GM19397 (cell line): Measurements from ENCODE around the gene PHB1.
"Not testable (repeated sequence)": the region's sequence is repeated elsewhere in the genome, so short reads cannot be mapped to it uniquely, and the experiment has no call there.

Experiments used
- ATAC-seq: cut with Tn5 transposase; IDR thresholded peaks from one replicate; pipeline ENCODE4 v1.9.1; 2021; ENCODE audit warnings: mild to moderate bottlenecking, moderate library complexity; ENCODE audit not compliant: unreplicated experiment

Gene PHB1

DNA sequence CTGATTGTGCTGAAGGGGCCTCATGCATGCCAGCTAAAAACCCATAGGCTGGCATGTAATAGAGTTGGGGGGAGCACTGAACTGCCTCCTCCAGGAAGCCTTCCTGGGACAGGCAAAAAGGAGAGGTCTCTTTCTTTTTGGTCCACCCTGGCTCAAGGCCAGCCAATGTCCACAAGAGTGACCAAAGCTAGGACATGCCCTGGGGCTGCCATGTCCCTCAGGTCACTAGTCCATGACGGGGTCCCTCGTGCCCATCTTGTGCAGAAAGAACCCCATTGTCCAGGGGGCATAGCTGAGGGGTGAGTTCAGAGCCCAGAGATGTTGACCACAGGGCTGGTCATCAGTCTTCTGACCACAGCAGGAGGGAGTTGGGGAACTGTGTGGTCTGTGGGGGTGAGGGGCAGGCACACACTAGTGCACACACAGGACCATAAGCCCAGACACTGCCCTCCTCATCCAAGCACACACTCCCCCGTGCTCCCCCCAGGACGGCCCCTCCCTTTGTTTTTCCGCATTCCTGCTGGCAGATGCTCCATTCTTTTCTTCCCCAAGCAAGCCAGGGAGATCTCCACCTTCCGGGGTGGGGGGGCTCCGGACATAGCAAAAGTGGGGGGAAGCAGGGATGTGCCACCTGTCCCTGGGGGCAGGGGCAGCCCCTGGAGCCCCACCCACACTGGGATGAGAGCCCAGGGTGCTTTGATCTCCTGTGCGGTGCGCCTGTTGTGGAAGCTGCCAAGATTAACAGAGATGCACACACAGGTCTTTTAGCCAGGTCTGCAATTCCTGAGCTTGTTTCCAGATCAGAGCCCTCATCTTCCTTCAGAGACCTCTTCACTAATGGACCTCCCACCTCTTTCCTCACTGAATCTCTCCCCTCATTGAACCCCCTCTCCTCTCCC lies 25.2 kb upstream of the PHB1 start:
- no peak for ATAC-seq

DNA sequence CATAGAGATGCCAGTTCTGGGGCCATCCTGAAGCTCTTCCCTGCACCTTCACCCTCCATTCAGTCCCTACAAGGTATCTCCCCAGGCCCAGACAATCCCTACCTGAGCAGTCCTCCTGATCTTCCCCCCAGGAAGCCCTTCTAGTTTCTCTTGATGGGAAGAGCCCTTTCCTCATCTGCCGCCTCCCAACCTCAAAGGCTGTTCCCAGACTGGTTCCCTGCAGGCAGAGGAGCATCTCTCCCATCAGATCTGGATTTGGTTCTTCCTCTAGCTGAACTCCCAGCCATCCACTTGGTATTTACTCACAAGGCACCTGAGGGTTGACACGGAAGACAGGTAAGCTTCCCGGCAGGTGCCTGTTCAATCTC lies 24.6 kb upstream of the PHB1 start:
- no peak for ATAC-seq

DNA sequence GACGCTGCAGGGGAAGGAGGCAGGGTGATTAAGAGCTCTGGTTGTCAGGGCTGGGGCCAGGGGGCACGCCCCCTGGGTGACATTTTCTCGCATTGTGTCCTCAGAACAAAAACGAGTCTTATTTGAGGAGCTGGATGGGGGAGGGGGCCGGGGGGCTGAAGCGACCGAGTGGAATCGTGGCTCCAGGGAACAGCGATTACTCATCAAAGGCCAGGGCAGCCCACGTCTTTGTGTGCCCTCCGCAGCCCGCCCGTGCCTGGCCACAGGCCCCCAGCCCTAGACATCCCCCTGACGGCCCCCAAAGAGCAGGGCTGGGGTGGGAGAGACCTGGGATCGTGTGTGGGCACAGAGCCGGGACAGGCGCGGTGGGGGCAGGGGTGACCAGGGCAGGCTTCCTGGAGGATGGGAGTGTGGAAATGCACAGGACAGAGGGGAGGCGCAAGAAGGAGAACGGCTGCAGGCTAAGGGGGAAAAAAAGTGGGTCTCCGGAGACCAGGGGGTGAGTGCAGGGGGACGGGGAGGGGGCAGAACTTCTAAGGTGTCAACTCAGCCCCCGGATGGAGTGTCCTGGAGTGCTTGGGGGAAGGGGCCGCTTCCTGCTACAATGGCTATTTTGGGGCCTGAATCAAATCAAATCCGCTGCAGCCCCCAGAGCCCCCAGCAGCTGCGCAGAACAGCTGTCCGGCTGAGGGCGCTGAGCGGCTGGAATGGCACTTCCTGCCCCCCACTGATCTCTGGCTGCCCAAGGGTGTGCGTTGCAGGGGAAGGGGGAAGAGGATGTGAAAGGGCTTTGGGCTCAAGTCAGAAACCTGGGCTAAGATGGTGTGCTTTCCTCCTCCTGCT lies 24.0 kb upstream of the PHB1 start:
- ATAC-seq, result no peak

DNA sequence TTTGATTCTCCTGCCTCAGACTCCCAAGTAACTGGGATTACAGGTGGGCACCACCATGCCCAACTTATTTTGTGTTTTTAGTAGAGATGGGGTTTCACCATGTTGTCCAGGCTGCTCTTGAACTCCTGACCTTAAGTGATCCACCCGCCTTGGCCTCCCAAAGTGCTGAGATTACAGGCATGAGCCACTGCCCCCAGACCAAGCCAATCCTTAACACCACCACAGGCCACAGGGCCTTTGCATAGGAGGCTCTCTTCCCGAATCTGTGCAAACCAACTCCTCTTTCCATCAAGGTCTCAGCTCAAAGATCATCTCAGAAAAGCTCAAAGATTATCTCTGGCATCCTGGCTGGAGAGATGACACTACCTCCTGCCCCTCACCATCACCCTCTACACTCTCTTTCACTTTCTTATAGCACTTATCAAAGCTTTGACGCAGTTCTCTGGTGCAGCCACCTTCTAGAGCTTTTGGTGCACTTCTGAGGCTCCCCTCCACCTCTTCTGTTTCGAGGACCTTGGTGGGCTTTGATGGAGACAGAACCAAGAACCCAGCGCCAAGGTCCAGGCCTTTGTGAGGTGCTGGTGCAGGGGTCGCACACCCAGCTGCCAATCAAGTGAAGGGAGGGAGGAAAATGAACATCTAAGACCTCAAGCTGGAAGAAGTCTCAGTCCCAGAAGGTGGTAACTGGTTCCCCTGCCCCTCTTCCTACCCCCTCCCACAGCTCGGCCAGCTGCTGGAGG lies 23.2 kb upstream of the PHB1 start:
- no peak for ATAC-seq

DNA sequence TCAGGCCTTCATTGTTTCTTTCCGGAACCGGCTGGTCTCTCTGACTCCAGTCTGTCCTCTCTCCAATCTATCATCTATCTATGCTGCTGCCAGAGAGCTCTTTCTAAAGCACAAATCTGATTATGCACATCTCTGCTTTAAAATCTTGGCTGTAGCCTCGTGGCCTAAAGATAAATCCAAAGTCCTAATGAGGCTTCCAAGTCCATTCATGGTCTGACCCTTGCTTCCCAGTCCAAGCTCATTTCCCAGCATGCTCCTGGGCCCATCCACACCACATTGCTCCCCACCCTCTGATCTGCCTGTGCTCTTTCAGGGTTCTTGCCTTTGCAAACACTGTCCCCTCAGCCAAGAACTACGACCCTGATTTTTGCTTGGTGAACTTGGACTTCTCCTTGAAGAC lies 21.5 kb upstream of the PHB1 start:
- no peak for ATAC-seq

DNA sequence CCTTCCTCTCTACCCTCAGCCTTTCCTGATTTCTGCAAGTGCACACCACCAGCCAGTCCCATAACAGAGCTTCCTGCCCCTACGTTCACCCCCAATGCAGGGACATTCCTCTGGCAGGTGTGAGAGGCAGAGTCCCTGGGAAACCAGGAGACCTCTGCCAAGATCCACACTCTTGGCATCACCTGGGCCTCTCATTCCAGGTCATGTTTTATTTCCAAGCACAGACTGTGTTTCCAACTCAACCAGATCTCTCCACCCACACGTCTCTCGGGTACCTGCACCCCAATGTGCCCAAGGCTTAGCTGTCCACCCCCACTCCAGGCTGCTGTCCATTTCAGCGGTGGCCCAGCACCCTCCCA lies 21.0 kb upstream of the PHB1 start:
- ATAC-seq, result no peak

DNA sequence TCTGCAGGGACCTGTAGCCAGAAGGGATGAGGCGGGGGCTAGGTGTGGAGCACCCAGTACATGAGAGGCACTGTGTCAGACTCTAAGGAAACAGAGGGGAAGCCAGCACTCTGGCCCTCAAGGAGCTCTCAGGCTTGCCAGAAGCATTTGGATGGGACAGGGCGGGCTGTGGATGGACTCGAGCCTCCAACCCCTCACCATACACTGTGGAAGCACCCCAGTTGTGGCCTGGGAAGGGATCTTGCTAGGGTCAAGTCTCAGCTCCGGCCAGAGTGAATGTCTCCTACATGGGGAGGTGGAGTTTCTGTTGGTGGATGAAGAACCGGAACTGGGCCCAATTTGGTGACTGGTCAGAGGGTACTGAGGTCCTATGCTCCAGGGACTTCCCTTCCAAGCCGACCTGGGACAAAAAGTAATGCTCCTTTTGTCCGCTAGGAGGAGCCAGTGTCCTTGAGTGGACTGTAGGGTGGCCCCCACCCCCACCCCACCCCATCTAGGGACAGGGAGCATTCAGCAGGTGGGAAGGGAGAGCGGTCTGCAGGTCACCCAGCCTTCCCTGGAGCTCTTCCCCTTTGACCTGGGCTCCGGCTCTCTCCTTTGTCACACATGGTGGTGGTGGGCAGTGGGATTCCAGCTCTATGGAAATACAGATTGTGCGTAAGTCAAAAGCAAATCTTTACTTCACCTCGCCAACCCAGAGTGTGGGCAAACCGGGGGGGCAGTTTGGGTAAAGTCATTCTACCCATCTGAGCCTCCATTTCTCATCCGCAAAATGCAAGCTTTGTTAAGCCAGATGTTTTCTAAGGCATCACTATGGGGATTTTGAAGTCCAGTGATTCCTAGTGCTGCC lies 20.4 kb upstream of the PHB1 start:
- no peak for ATAC-seq

DNA sequence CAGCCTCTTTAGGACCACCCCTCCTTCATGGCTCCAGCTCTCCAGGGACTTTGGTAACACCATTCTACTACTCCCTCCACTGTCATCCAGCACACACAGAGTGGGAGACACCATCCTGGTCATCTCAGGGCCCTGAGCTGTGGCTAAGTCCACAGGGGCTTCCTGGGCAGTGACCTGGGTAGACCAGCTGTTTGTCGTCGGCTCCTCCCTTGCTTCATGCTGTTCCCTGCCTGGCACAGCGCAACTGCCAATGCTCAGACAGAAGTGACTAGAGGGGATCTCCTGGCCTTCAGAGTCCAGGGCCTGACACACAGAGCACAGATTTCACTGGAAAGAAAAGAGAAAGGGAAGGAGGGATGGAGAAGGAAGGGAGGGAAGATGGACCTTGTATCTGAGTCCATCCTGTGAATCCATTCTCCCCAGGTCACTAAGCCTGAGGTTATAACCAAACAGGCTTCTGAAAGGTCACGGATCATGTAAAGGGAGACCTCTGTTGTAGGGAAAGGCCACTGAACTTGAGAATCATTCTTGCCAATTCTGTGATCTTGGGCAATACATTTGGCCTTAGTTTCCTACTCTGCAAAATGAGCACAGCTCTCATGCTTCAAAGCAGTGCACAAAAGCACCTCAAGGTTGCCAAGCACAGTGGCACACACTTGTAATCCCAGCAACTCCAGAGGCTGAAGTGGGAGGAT lies 18.5 kb upstream of the PHB1 start:
- ATAC-seq, result no peak

DNA sequence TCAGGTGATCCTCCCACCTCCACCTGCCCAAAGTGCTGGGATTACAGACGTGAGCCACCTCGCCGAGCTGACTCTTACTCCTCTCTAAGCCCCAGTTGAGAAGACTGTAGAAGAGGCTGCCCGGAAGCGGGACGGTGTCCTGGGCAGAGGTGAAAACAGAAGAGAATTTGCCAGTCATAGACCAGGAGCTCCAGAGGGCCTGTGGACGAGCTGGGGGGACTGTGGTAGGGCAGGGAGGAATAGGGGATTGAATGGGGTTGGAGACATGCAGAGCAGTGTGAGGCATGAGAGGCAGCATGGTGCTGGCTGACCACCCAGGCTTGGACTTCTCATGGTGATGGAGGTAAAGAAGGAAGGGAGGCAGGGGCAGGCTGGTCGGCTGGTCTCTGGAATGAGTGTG lies 17.1 kb upstream of the PHB1 start:
- ATAC-seq, result no peak

DNA sequence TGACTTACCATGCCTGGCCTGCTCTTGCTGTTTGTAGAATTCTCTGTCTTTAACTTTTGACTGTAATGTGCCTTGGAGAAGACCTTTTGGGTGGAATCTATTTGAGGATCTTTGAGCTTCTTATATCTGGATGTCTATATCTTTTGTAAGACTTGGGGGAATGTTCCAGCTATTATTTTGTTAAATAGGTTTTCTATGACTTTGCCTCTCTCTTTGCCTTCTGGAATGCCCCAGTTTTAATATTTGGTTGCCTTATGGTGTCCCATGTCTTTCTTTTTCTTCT lies 10.3 kb upstream of the PHB1 start:
- no peak for ATAC-seq

DNA sequence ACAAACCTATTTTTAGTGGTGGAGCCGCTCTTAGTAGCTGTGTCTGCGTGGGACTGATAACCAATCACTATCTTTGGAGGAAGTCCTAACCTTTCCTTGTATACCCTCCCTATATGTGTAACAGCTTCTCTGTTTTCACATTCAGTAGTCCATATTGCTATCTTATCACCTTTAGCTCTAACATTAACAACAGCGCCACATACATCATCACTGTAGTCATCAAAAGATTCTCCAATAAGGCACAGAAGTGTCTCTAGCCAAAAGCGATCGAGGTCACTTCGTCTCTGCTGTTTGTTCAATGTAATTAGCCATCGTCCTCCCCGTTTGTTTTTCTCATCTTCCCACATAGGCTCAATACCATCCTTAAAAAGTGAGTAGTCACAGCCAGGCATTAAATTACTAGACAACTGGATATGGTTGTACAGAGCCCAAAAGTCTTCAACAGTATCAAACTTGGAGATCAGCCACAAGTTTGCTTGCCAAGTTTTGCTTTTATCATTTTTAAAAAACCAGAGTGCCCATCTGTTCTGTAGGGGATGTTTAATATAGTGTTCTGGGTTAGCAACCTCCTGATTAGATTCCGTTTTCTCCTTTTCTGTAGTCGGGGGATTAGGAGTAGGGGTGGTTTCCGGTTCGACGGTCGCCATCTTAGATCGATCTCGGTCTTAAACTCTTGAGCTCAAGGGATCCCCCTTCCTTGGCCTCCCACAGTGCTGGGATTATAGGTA lies 9.8 kb upstream of the PHB1 start:
- ATAC-seq, result not testable (repeated sequence)

DNA sequence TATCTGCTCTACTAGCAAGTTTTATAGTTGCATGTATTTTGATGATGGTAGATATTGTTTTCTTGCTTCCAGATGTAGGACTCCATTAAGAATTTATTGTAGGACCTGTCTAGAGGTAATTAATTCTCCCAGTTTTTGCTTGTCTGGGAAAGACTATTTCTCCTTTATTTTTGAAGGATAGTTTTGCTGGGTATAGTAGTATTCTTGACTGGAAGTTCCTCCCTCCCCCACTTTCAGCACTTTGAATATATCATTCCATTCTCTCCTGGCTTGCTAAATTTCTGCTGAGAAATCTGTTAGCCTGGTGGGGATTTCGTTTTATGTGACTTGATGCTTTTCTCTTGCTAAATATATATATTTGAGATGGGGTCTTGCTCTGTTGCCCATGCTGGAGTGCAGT lies 8.0 kb upstream of the PHB1 start:
- no peak for ATAC-seq

DNA sequence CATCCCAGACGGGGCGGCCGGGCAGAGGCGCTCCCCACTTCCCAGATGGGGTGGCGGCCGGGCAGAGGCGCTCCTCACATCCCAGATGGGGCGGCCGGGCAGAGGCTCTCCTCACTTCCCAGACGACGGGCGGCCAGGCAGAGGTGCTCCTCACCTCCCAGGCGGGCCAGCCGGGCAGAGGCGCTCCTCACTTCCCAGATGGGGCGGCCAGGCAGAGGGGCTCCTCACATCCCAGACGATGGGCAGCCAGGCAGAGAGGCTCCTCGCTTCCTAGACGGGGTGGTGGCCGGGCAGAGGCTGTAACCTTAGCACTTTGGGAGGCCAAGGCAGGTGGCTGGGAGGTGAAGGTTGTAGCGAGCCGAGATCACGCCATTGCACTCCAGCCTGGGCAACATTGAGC lies 5.1 kb upstream of the PHB1 start:
- not testable (repeated sequence) for ATAC-seq

DNA sequence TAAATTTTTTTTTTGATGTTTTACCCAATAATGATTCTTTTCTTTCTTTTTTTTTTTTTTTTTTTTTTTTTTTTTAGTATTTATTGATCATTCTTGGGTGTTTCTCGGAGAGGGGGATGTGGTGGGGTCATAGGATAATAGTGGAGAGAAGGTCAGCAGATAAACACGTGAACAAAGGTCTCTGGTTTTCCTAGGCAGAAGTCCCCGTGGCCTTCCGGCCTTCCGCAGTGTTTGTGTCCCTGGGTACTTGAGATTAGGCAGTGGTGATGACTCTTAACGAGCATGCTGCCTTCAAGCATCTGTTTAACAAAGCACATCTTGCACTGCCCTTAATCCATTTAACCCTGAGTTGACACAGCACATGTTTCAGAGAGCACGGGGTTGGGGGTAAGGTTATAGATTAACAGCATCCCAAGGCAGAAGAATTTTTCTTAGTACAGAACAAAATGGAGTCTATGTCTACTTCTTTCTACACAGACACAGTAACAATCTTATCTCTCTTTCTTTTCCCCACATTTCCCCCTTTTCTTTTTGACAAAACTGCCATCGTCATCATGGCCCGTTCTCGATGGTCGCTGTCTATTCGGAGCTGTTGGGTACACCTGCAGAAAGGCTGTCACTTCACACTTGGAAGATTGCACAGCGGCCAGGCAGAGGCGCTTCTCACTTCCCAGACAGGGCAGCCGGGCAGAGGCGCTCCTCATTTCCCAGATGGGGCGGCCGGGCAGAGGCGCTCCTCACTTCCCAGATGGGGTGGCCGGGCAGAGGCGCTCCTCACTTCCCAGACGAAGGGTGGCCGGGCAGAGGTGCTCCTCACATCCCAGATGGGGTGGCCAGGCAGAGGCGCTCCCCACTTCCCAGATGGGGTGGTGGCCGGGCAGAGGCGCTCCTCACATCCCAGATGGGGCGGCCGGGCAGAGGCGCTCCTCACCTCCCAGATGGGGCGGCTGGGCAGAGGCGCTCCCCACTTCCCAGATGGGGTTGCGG lies 4.4 kb upstream of the PHB1 start:
- ATAC-seq, result not testable (repeated sequence)

DNA sequence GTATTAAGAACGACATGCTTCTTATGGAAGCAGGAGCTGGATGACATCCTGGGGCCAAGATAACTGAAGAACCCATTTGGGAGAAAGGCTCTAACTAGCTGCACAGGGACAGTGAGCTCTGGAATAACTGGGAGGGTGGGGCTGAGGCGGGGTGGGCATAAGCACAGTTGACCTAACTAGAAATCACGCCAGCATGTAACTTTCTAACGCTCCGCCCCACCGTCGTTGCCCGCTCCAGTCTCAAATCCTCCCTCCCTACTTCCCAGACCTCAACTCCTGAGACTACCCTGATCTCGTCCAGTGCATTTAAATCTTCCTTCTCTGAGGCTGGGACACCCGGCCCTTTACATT lies 436 bp downstream of the PHB1 start:
- ATAC-seq, result no peak

DNA sequence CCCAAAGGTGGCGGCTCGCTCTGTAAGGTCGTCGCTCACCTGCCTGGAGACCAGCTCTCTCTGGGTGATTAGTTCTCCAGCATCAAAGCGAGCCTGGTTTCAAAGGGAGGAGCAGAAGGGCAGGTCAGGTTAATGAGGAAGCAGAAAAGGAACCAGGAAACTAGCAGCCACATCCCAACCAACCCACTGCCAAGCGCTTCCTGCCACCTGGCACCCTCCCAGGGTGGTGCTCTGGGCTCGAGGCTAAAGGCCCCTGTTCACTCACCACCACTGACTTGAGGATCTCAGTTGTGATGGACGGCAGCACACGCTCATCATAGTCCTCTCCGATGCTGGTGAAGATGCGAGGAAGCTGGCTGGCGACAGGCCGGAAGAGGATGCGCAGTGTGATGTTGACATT lies 5.6 kb downstream of the PHB1 start:
- no peak for ATAC-seq

DNA sequence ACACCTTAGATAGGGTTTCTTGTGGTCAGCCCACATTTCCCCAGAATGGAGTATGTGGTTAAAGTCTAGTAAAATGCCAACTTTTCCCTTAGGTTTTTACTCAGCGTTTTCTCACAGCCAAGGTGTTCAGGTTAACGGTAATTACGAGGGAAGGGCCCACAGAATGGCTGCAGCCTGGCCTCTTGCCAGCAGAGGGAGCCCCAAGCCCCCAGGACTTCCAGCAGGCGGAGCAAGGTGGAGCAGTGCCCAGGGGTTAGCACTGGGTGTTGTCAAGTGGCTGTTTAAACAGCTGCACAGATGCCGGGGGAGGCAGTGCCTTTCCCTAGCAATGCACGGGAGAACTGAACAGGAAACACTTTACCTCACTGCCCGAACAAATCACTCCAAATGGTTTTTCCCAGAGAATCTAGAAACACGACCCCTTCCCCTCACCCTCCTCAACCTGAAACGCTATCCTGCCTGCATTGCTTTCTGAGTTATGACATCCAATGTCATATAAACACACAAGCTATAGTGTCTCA lies 6.6 kb downstream of the PHB1 start:
- ATAC-seq, result no peak

DNA sequence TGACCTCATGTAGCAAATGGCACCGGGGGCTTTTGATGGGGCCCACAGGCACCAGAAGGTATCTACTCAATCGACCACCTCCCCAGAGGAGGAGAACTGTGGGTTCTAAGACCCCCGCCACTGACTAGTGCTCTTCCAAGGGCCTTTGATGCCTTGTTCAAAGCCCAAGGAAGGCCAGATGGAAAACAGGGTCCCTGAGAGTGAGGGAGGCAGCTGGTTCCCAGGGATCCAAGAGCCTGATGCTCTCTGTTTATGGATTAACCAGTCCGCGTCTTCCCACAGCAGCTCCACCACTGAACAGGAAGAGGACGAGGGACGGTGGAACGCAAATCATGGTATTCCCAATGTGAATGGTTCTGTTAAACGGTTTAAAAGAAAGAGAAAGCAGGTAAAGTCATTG lies 7.6 kb downstream of the PHB1 start:
- no peak for ATAC-seq
